D721Med (cell line): ENCODE data around the gene PKM.

Source experiments
- DNase-seq: peaks from one replicate; pipeline ENCODE4 v3.0.0; 2011; ENCODE audit warnings: low spot score; ENCODE audit not compliant: insufficient read length
- FAIRE-seq: peaks from 2 replicates; lab custom pipeline; 2011; peaks lifted over from hg19 to GRCh38; lab: Jason Lieb, UNC
- CTCF ChIP-seq: IDR thresholded peaks from 2 replicates; pipeline ENCODE4 v1.5.1; 2012; ENCODE audit warnings: mild to moderate bottlenecking, control low read depth; ENCODE audit not compliant: insufficient read depth; ENCODE audit errors: missing control alignments

Gene PKM

GRCh38 chr15:72201391-72201921 lies 29.5 kb downstream of the PKM start:
- DNase-seq (no peak), FAIRE-seq (no peak)
- TF ChIP-seq CTCF, result no peak

- FAIRE-seq (no peak), DNase-seq (no peak)
- no peak for TF ChIP-seq CTCF
Measured at GRCh38 chr15:72200395-72201237, 30.4 kb downstream of the PKM start.

- TF ChIP-seq CTCF, result peak; percentile 89
- DNase-seq, result peak; percentile 82
- FAIRE-seq, result no peak
Measured at GRCh38 chr15:72199721-72200212, 31.2 kb downstream of the PKM start.

GRCh38 chr15:72199205-72199515 lies 31.8 kb downstream of the PKM start:
- TF ChIP-seq CTCF, result no peak
- no peak for FAIRE-seq
- no peak for DNase-seq

- no peak for DNase-seq
- no peak for TF ChIP-seq CTCF
- no peak for FAIRE-seq
Measured at GRCh38 chr15:72198356-72199204, 32.4 kb downstream of the PKM start.

- DNase-seq (no peak), FAIRE-seq (no peak)
- no peak for TF ChIP-seq CTCF
Measured at GRCh38 chr15:72197460-72198355, 33.3 kb downstream of the PKM start, which contains the start of gene GRAMD2A. GRAMD2A (minus strand) TSS chr15:72197787.
